B cell (primary cell): ENCODE measurements around the gene RBKS. TPM values are rescaled to one million over a fixed set of nuclear protein-coding genes. Genes with fewer than 3 reads are reported as not detected.

Source experiments
- ATAC-seq: fragments of 200-7000 bp; cut with Tn5 transposase; one replicate; pipeline ENCODE4 v1.10.0; 2021; ENCODE audit warnings: low read depth, mild to moderate bottlenecking, moderate number of reproducible peaks, moderate library complexity
- CTCF ChIA-PET: fragments of 350-600 bp; sonication (Branson Sonifier 250); formaldehyde crosslinking; loops from one replicate; lab custom pipeline; 2021; ENCODE audit warnings: antibody characterized with exemption, inconsistent platforms; lab: Charles Lee
- POLR2A ChIA-PET: fragments of 350-600 bp; sonication (Branson Sonifier 250); formaldehyde crosslinking; loops from one replicate; lab custom pipeline; 2021; ENCODE audit warnings: antibody characterized with exemption; lab: Charles Lee
- DNase-seq: peaks from one replicate; pipeline ENCODE4 v3.0.0; 2013
- H2AFZ ChIP-seq: 2 replicates; pipeline ENCODE4 v1.6.1; 2012; ENCODE audit warnings: mild to moderate bottlenecking, low read depth, low read length; ENCODE audit not compliant: insufficient read depth, poor library complexity, severe bottlenecking
- H3K27ac ChIP-seq, 2 donors: 1 replicate in 1 of 2; 2 replicates in 1 of 2; pipeline ENCODE4 v1.5.1; 2012 to 2013; ENCODE audit warnings: low read length in 2 of 2, mild to moderate bottlenecking in 2 of 2, moderate library complexity in 1 of 2
- H3K27me3 ChIP-seq, 4 experiments: fragments of 200-600 bp in 1 of 4; sonication (generic) in 1 of 4; replicated peaks in 1 of 4; 1 replicate in 2 of 4; 2 replicates in 2 of 4; pipeline versions ENCODE4 v1.6.1 to v1.7.0; 2013 to 2016; ENCODE audit warnings: low read length in 3 of 4, mild to moderate bottlenecking in 2 of 4, mixed read lengths in 1 of 4, moderate library complexity in 1 of 4; ENCODE audit not compliant: insufficient read depth in 4 of 4, control insufficient read depth in 3 of 4; ENCODE audit errors: control extremely low read depth in 1 of 4
- H3K36me3 ChIP-seq, 2 experiments: replicated peaks in 1 of 2; 1 replicate in 1 of 2; 2 replicates in 1 of 2; pipeline versions ENCODE4 v1.6.1 to v1.7.1; 2013; ENCODE audit warnings: low read length in 1 of 2; ENCODE audit not compliant: insufficient read depth in 2 of 2, control insufficient read depth in 1 of 2; ENCODE audit errors: control extremely low read depth in 1 of 2, extremely low read depth in 1 of 2
- H3K4me1 ChIP-seq, 2 donors: fragments of 200-600 bp in 1 of 2; sonication (generic) in 1 of 2; 1 replicate in 1 of 2; 2 replicates in 1 of 2; pipeline versions ENCODE4 v1.5.1 to v1.6.1; 2013 to 2017; ENCODE audit warnings: low read length in 2 of 2; ENCODE audit not compliant: control insufficient read depth in 2 of 2, insufficient read depth in 2 of 2
- H3K4me2 ChIP-seq: replicated peaks from 2 replicates; pipeline ENCODE3; 2012; ENCODE audit warnings: mild to moderate bottlenecking, low read depth, low read length; ENCODE audit not compliant: poor library complexity, severe bottlenecking
- H3K4me3 ChIP-seq, 5 experiments: fragments of 200-600 bp in 1 of 5; sonication (generic) in 1 of 5; 1 replicate in 3 of 5; 2 replicates in 2 of 5; pipeline versions ENCODE4 v1.5.1 to v1.7.0; 2011 to 2016; ENCODE audit warnings: low read length in 4 of 5, mild to moderate bottlenecking in 4 of 5, low read depth in 2 of 5, control low read depth in 1 of 5, moderate library complexity in 1 of 5; ENCODE audit not compliant: insufficient read depth in 1 of 5; ENCODE audit errors: control extremely low read depth in 1 of 5, extremely low read depth in 1 of 5
- H3K79me2 ChIP-seq: fragments of 200-600 bp; sonication (generic); one replicate; pipeline ENCODE4 v1.6.0; 2016; ENCODE audit warnings: low read length; ENCODE audit not compliant: control insufficient read depth, insufficient read depth
- H3K9ac ChIP-seq: fragments of 200-600 bp; sonication (generic); 2 replicates; pipeline ENCODE4 v1.6.1; 2017; ENCODE audit warnings: mild to moderate bottlenecking, low read length, moderate library complexity
- H3K9me3 ChIP-seq, 3 donors: one replicate each; pipeline versions ENCODE4 v1.6.1 to v1.7.1; 2013; ENCODE audit warnings: low read length in 2 of 3; ENCODE audit not compliant: control insufficient read depth in 2 of 3, insufficient read depth in 1 of 3; ENCODE audit errors: control extremely low read depth in 1 of 3
- H4K20me1 ChIP-seq: 2 replicates; pipeline ENCODE4 v1.6.0; 2012; ENCODE audit warnings: mild to moderate bottlenecking, low read length; ENCODE audit not compliant: insufficient read depth, control insufficient read depth, poor library complexity, severe bottlenecking
- H3K27ac Mint-ChIP-seq: one replicate; pipeline ENCODE4 v1.8.0; 2021; ENCODE audit warnings: mixed read lengths
- H3K27me3 Mint-ChIP-seq: one replicate; pipeline ENCODE4 v1.8.0; 2021; ENCODE audit warnings: mixed read lengths
- H3K4me1 Mint-ChIP-seq: one replicate; pipeline ENCODE4 v1.8.0; 2021; ENCODE audit warnings: mixed read lengths
- H3K4me3 Mint-ChIP-seq: one replicate; pipeline ENCODE4 v1.8.0; 2021; ENCODE audit warnings: mixed read lengths
- H3K9me3 Mint-ChIP-seq: one replicate; pipeline ENCODE4 v1.8.0; 2022; ENCODE audit warnings: mixed read lengths; ENCODE audit not compliant: insufficient read depth
- EZH2 ChIP-seq: IDR thresholded peaks from 2 replicates; pipeline ENCODE4 v1.6.1; 2012; ENCODE audit warnings: borderline replicate concordance, low read depth, mild to moderate bottlenecking, moderate library complexity, low read length; ENCODE audit not compliant: insufficient read depth, poor library complexity, severe bottlenecking
- WGBS: methylation state at CpG from one replicate; pipeline ENCODE4 v1.1.5; 2013; ENCODE audit warnings: missing lambda C conversion rate; ENCODE audit not compliant: insufficient coverage; 5-methylcytosine and 5-hydroxymethylcytosine counted together
- intact Hi-C: fragments of 100-400 bp; cut with micrococcal nuclease; formaldehyde crosslinking; loops from one replicate; pipeline ENCODE4 v1.10.0; 2022
- polyA plus RNA-seq: library from polyadenylated mRNA; depleted of rRNA; stranded (reverse); fragments of >200 nt; gene quantifications from 2 replicates; pipeline ENCODE4 v1.2.3, GENCODE V29; 2012
- total RNA-seq, 2 donors: library from RNA; stranded (reverse); fragments of 120-200 nt in 1 of 2; gene quantifications; 1 replicate in 1 of 2; 2 replicates in 1 of 2; pipeline versions ENCODE4 v1.2.3 to v1.2.4, GENCODE V29; 2013 to 2022
- TF ChIP-seq, protein P1 (sequence below): fragments of 200-600 bp; IDR thresholded peaks from one replicate; pipeline ENCODE4 v1.8.0; 2022; ENCODE audit warnings: antibody characterized with exemption, mild to moderate bottlenecking

RBKS gene
- total and polyA plus RNA-seq, 2 donors (not counting 1 experiment from before 2014, with no cell fraction given), result 6.4 to 9.2 TPM

DNA sequence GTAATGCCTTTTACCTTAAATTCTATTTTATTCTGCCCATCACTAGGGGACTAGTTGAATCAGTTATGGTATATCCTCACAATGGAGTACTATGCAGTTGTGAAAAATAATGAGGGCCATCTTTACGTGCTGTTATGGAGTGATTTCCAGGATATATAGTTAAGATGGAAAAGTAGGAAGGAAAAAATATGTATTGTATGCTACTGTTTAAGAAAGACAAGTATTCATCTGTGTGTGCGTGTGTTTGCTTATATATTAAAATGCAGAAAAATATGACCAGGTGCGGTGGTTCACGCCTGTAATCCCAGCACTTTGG, 151.2 kb downstream of the RBKS start:
- CTCF ChIA-PET, result no interaction called here
- no peaks in the 10 kb centered on the region for H3K79me2 ChIP-seq
- H3K9me3 ChIP-seq, result peaks cover 0 to 16% (median 3%) of the 10 kb centered on the region in 3 donors
- 97% methylated on average over 4 of the region's 4 CpGs for WGBS
- POLR2A ChIA-PET, result no interaction called here
- H3K27ac Mint-ChIP-seq, result no peak overlapping the region
- H3K9ac ChIP-seq, result no peak overlapping the region
- peaks cover 29% of the 10 kb centered on the region for H3K27me3 Mint-ChIP-seq
- no peaks in the 10 kb centered on the region for H3K9me3 Mint-ChIP-seq
- no peak overlapping the region for H2AFZ ChIP-seq
- H3K27ac ChIP-seq, result no peak overlapping the region
- peaks cover 11 to 14% of the 10 kb centered on the region in 2 donors for H3K4me1 ChIP-seq
- intact Hi-C loops, result no loop called here
- no peaks in the 10 kb centered on the region for H4K20me1 ChIP-seq
- peaks cover 3% of the 10 kb centered on the region for H3K4me1 Mint-ChIP-seq
- no peak overlapping the region for H3K4me3 Mint-ChIP-seq
- no peak for ATAC-seq
- DNase-seq, result no peak
- no peaks in the 10 kb centered on the region for H3K36me3 ChIP-seq
- no peak overlapping the region for H3K4me3 ChIP-seq
- H3K27me3 ChIP-seq, result peaks cover 0 to 25% (median 7%) of the 10 kb centered on the region in 4 experiments
- no peak overlapping the region for H3K4me2 ChIP-seq
- TF ChIP-seq EZH2, result no peak
- TF ChIP-seq, protein P1, sequence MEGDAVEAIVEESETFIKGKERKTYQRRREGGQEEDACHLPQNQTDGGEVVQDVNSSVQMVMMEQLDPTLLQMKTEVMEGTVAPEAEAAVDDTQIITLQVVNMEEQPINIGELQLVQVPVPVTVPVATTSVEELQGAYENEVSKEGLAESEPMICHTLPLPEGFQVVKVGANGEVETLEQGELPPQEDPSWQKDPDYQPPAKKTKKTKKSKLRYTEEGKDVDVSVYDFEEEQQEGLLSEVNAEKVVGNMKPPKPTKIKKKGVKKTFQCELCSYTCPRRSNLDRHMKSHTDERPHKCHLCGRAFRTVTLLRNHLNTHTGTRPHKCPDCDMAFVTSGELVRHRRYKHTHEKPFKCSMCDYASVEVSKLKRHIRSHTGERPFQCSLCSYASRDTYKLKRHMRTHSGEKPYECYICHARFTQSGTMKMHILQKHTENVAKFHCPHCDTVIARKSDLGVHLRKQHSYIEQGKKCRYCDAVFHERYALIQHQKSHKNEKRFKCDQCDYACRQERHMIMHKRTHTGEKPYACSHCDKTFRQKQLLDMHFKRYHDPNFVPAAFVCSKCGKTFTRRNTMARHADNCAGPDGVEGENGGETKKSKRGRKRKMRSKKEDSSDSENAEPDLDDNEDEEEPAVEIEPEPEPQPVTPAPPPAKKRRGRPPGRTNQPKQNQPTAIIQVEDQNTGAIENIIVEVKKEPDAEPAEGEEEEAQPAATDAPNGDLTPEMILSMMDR, result no peak

DNA sequence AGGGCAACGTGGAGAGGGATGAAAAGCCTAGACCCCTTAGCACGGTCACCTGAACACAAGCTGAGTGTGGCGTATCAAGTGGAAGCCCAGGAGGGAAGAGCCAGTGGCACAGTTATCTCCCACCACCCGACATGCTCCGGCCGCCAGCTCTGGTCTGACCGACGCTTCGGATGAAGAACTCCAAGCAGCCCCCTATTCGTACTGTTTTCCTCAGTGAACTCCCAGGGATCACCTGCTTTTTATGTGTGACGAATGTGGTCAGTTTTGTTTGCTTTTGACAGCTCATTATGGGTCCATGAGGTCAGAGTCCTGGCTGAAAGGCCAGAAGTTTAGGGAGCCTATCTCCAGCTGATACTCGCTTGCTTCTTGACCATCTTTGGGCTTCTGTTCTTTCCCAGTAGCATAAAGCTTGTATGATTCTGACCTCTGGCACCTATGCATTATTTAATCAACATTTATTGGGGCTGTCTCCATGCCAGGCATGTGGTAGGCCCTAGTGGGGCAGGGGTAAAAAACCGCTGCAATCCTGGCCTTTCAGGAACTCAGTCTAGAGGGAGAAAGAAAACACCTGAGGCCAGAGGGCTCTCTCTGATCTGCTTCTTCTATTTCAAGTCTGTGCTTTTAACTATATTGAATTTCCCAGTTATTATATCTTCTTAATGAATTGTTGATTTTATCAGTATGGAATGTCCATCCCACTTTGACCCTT, 151.7 kb downstream of the RBKS start:
- ChIA-PET CTCF (no interaction called here), POLR2A (no interaction called here)
- intact Hi-C loops, result no loop called here
- Histone ChIP-seq H4K20me1 (no peaks in the 10 kb centered on the region), H3K36me3 (no peaks in the 10 kb centered on the region), H3K4me1 (peaks cover 11 to 14% of the 10 kb centered on the region in 2 donors), H3K27ac (no peak overlapping the region), H3K79me2 (no peaks in the 10 kb centered on the region), H3K27me3 (peaks cover 0 to 25% (median 7%) of the 10 kb centered on the region in 4 experiments), H3K9me3 (peaks cover 0 to 17% (median 3%) of the 10 kb centered on the region in 3 donors), H2AFZ (no peak overlapping the region), H3K9ac (no peak overlapping the region), H3K4me2 (no peak overlapping the region), H3K4me3 (no peak overlapping the region)
- Mint-ChIP-seq H3K4me1 (peaks cover 3% of the 10 kb centered on the region), H3K9me3 (no peaks in the 10 kb centered on the region), H3K27me3 (peaks cover 30% of the 10 kb centered on the region), H3K4me3 (no peak overlapping the region), H3K27ac (no peak overlapping the region)
- TF ChIP-seq, protein P1, result no peak
- no peak for TF ChIP-seq EZH2
- no peak for DNase-seq
- 92% methylated on average over 11 of the region's 13 CpGs for WGBS
- no peak for ATAC-seq
